ENCODE data around the gene GNB1L. TPM values are rescaled to one million over a fixed set of nuclear protein-coding genes. Genes with fewer than 3 reads are reported as not detected.

Gene GNB1L
- total and polyA plus RNA-seq, 2 donors (not counting 1 experiment from before 2014, with no cell fraction given) = 6.6 to 12.1 TPM

- Mint-ChIP-seq H3K4me1 (no peaks in the 10 kb centered on the region), H3K27me3 (no peaks in the 10 kb centered on the region), H3K9me3 (ENCODE audit: insufficient read depth) (no peaks in the 10 kb centered on the region), H3K27ac (no peak overlapping the region), H3K4me3 (no peak overlapping the region)
- Histone ChIP-seq H4K20me1 (ENCODE audit: control insufficient read depth, insufficient read depth, low read length, poor library complexity, severe bottlenecking) (no peaks in the 10 kb centered on the region), H3K36me3 (replicated peaks in 1 of 2; ENCODE audit: control extremely low read depth in 1 of 2, control insufficient read depth in 1 of 2, extremely low read depth in 1 of 2, insufficient read depth in 2 of 2, low read length in 1 of 2) (no peaks in the 10 kb centered on the region), H3K27me3 (replicated peaks in 1 of 4; ENCODE audit: control extremely low read depth in 1 of 4, control insufficient read depth in 3 of 4, insufficient read depth in 4 of 4, low read length in 3 of 4) (no peaks in the 10 kb centered on the region), H3K27ac (ENCODE audit: low read length in 2 of 2) (no peak overlapping the region), H3K4me3 (ENCODE audit: control extremely low read depth in 1 of 5, extremely low read depth in 1 of 5, insufficient read depth in 1 of 5, low read depth in 2 of 5, low read length in 4 of 5) (no peak overlapping the region), H3K9me3 (ENCODE audit: control extremely low read depth in 1 of 3, control insufficient read depth in 2 of 3, insufficient read depth in 1 of 3, low read length in 2 of 3) (no peaks in the 10 kb centered on the region), H3K4me2 (replicated peaks; ENCODE audit: low read depth, low read length, poor library complexity, severe bottlenecking) (no peak overlapping the region), H2AFZ (ENCODE audit: insufficient read depth, low read depth, low read length, poor library complexity, severe bottlenecking) (no peak overlapping the region), H3K9ac (ENCODE audit: low read length) (no peak overlapping the region), H3K4me1 (ENCODE audit: control insufficient read depth in 2 of 2, insufficient read depth in 2 of 2, low read length in 2 of 2) (no peaks in the 10 kb centered on the region), H3K79me2 (ENCODE audit: control insufficient read depth, insufficient read depth, low read length) (peaks cover 3% of the 10 kb centered on the region)
- POLR2A ChIA-PET = no interaction called here
- 96% methylated on average over 25 of the region's 27 CpGs for WGBS (ENCODE audit: insufficient coverage)
- no peak for DNase-seq
- TF ChIP-seq EZH2 (IDR thresholded peaks at IDR 0.05; ENCODE audit: borderline replicate concordance, insufficient read depth, low read depth, low read length, poor library complexity, severe bottlenecking) = no peak
- TF ChIP-seq CTCF (IDR thresholded peaks at IDR 0.05) = no peak
- CTCF ChIA-PET = no interaction called here
- intact Hi-C loops (cut with micrococcal nuclease) = no loop called here
- no peak for ATAC-seq (ENCODE audit: low read depth)
Observed at GRCh38 chr22:19873138-19873959, 18.7 kb upstream of the GNB1L start.

GRCh38 chr22:19872779-19873137 is 18.1 kb upstream of the GNB1L start:
- H3K4me2 ChIP-seq (replicated peaks; ENCODE audit: low read depth, low read length, poor library complexity, severe bottlenecking) = no peak overlapping the region
- no peak overlapping the region for H3K4me3 ChIP-seq (ENCODE audit: control extremely low read depth in 1 of 5, extremely low read depth in 1 of 5, insufficient read depth in 1 of 5, low read depth in 2 of 5, low read length in 4 of 5)
- Mint-ChIP-seq H3K27me3 (no peaks in the 10 kb centered on the region), H3K9me3 (ENCODE audit: insufficient read depth) (no peaks in the 10 kb centered on the region), H3K27ac (no peak overlapping the region), H3K4me3 (no peak overlapping the region), H3K4me1 (no peaks in the 10 kb centered on the region)
- no peaks in the 10 kb centered on the region for H4K20me1 ChIP-seq (ENCODE audit: control insufficient read depth, insufficient read depth, low read length, poor library complexity, severe bottlenecking)
- no peak overlapping the region for H3K9ac ChIP-seq (ENCODE audit: low read length)
- no peak for TF ChIP-seq CTCF (IDR thresholded peaks at IDR 0.05)
- no peak for TF ChIP-seq EZH2 (IDR thresholded peaks at IDR 0.05; ENCODE audit: borderline replicate concordance, insufficient read depth, low read depth, low read length, poor library complexity, severe bottlenecking)
- H3K27ac ChIP-seq (ENCODE audit: low read length in 2 of 2) = no peak overlapping the region
- H3K36me3 ChIP-seq (replicated peaks in 1 of 2; ENCODE audit: control extremely low read depth in 1 of 2, control insufficient read depth in 1 of 2, extremely low read depth in 1 of 2, insufficient read depth in 2 of 2, low read length in 1 of 2) = no peaks in the 10 kb centered on the region
- peaks cover 3% of the 10 kb centered on the region for H3K79me2 ChIP-seq (ENCODE audit: control insufficient read depth, insufficient read depth, low read length)
- ATAC-seq (ENCODE audit: low read depth) (no peak), DNase-seq (no peak)
- ChIA-PET CTCF (no interaction called here), POLR2A (no interaction called here)
- intact Hi-C loops (cut with micrococcal nuclease) = no loop called here
- no peaks in the 10 kb centered on the region for H3K9me3 ChIP-seq (ENCODE audit: control extremely low read depth in 1 of 3, control insufficient read depth in 2 of 3, insufficient read depth in 1 of 3, low read length in 2 of 3)
- no peaks in the 10 kb centered on the region for H3K27me3 ChIP-seq (replicated peaks in 1 of 4; ENCODE audit: control extremely low read depth in 1 of 4, control insufficient read depth in 3 of 4, insufficient read depth in 4 of 4, low read length in 3 of 4)
- no peak overlapping the region for H2AFZ ChIP-seq (ENCODE audit: insufficient read depth, low read depth, low read length, poor library complexity, severe bottlenecking)
- H3K4me1 ChIP-seq (ENCODE audit: control insufficient read depth in 2 of 2, insufficient read depth in 2 of 2, low read length in 2 of 2) = no peaks in the 10 kb centered on the region
- 63% methylated on average over 7 of the region's 7 CpGs for WGBS (ENCODE audit: insufficient coverage)

Data from B cell (primary cell).